ENCODE measurements around the gene EIF2AK3. TPM values are rescaled to one million over a fixed set of nuclear protein-coding genes. Genes with fewer than 3 reads are reported as not detected.

The EIF2AK3 gene
- polyA plus RNA-seq, 1 of the 3 experiments (the other 2 are of a cell fraction), result 2.2 TPM

DNA sequence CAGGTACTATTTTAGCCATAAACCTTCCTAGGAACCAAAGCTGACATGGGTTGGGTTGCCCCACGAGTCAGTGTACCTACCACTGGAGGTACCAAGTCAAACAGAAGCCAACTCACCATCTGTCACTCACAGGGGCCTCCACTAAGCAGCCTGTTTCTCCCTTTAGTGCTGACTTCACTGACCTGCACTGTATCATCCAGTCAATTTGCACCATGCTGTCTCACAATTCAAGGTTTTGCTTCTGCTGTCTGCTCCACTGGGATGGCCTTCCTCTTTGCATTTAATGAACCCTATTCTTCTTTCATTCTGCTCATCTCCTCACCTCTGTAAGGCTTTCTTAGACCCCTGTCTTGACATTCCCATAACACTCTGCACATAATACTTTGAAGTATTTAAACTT is 47.2 kb downstream of the EIF2AK3 start:
- no peaks in the 10 kb centered on the region for H3K9me3 ChIP-seq
- H3K4me2 ChIP-seq, result no peak overlapping the region
- H3K9me2 ChIP-seq, result no peaks in the 10 kb centered on the region
- no peak for DNase-seq
- WGBS (ENCODE audit: low lambda C conversion rate), result 88% methylated on average over 1 of the region's 1 CpG
- no peaks in the 10 kb centered on the region for H3F3A ChIP-seq (replicated peaks; ENCODE audit: insufficient read depth)
- TF ChIP-seq POLR2AphosphoS5 (IDR thresholded peaks at IDR 0.05; ENCODE audit: low read depth, low read length), result no peak
- TF ChIP-seq GATA2 (CRISPR knock-in tag; IDR thresholded peaks at IDR 0.05), result no peak
- TF ChIP-seq NFIC (IDR thresholded peaks at IDR 0.05; ENCODE audit: borderline replicate concordance), result no peak
- TF ChIP-seq EP300 (IDR thresholded peaks at IDR 0.05; ENCODE audit: borderline replicate concordance in 1 of 2, low read depth in 1 of 2, low read length in 1 of 2), result no peak
- TF ChIP-seq FOXM1 (IDR thresholded peaks at IDR 0.05; ENCODE audit: low read depth), result no peak
- TF ChIP-seq, protein P1, sequence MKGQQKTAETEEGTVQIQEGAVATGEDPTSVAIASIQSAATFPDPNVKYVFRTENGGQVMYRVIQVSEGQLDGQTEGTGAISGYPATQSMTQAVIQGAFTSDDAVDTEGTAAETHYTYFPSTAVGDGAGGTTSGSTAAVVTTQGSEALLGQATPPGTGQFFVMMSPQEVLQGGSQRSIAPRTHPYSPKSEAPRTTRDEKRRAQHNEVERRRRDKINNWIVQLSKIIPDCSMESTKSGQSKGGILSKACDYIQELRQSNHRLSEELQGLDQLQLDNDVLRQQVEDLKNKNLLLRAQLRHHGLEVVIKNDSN (IDR thresholded peaks at IDR 0.05; ENCODE audit: borderline replicate concordance, low read depth), result no peak
- no peak for TF ChIP-seq FOSL2 (IDR thresholded peaks at IDR 0.05; ENCODE audit: borderline replicate concordance, low read depth)
- no peak for TF ChIP-seq RFX5 (IDR thresholded peaks at IDR 0.05; ENCODE audit: low read length)
- no peak for TF ChIP-seq SMC3 (IDR thresholded peaks at IDR 0.05; ENCODE audit: low read depth, low read length)
- TF ChIP-seq, protein P2, sequence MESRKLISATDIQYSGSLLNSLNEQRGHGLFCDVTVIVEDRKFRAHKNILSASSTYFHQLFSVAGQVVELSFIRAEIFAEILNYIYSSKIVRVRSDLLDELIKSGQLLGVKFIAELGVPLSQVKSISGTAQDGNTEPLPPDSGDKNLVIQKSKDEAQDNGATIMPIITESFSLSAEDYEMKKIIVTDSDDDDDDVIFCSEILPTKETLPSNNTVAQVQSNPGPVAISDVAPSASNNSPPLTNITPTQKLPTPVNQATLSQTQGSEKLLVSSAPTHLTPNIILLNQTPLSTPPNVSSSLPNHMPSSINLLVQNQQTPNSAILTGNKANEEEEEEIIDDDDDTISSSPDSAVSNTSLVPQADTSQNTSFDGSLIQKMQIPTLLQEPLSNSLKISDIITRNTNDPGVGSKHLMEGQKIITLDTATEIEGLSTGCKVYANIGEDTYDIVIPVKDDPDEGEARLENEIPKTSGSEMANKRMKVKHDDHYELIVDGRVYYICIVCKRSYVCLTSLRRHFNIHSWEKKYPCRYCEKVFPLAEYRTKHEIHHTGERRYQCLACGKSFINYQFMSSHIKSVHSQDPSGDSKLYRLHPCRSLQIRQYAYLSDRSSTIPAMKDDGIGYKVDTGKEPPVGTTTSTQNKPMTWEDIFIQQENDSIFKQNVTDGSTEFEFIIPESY (IDR thresholded peaks at IDR 0.05; ENCODE audit: borderline replicate concordance, low read depth), result no peak
- no peak for TF ChIP-seq ELF1 (IDR thresholded peaks at IDR 0.05)
- TF ChIP-seq, protein P3, sequence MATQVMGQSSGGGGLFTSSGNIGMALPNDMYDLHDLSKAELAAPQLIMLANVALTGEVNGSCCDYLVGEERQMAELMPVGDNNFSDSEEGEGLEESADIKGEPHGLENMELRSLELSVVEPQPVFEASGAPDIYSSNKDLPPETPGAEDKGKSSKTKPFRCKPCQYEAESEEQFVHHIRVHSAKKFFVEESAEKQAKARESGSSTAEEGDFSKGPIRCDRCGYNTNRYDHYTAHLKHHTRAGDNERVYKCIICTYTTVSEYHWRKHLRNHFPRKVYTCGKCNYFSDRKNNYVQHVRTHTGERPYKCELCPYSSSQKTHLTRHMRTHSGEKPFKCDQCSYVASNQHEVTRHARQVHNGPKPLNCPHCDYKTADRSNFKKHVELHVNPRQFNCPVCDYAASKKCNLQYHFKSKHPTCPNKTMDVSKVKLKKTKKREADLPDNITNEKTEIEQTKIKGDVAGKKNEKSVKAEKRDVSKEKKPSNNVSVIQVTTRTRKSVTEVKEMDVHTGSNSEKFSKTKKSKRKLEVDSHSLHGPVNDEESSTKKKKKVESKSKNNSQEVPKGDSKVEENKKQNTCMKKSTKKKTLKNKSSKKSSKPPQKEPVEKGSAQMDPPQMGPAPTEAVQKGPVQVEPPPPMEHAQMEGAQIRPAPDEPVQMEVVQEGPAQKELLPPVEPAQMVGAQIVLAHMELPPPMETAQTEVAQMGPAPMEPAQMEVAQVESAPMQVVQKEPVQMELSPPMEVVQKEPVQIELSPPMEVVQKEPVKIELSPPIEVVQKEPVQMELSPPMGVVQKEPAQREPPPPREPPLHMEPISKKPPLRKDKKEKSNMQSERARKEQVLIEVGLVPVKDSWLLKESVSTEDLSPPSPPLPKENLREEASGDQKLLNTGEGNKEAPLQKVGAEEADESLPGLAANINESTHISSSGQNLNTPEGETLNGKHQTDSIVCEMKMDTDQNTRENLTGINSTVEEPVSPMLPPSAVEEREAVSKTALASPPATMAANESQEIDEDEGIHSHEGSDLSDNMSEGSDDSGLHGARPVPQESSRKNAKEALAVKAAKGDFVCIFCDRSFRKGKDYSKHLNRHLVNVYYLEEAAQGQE (IDR thresholded peaks at IDR 0.05; ENCODE audit: low read depth, low read length), result no peak
- no peak for TF ChIP-seq RXRA (IDR thresholded peaks at IDR 0.05; ENCODE audit: borderline replicate concordance, low read depth)
- no peaks in the 10 kb centered on the region; a peak in 1 of 4 replicates for H3K4me1 ChIP-seq (ENCODE audit: control insufficient read depth in 1 of 2, insufficient read depth in 2 of 2, low read depth in 1 of 2, low read length in 1 of 2)
- H3K27ac ChIP-seq (ENCODE audit: low read depth in 2 of 2, low read length in 1 of 2), result no peak overlapping the region
- H2AFZ ChIP-seq (ENCODE audit: low read depth), result no peak overlapping the region
- H4K20me1 ChIP-seq (ENCODE audit: insufficient read depth), result no peaks in the 10 kb centered on the region
- POLR2A ChIA-PET, result no interaction called here
- no peaks in the 10 kb centered on the region for H3K27me3 ChIP-seq (ENCODE audit: insufficient read depth)
- H3K79me2 ChIP-seq (ENCODE audit: insufficient read depth), result no peaks in the 10 kb centered on the region
- peaks cover 58 to 62% of the 10 kb centered on the region in 2 experiments for H3K36me3 ChIP-seq (replicated peaks in 1 of 2; ENCODE audit: control insufficient read depth in 1 of 2, insufficient read depth in 2 of 2, low read length in 1 of 2)
- CTCF ChIA-PET, result interaction anchor here (0.9 to 2.8 kb wide), 4 partner anchors 11 to 92 kb away, joined by 3 to 13 read pairs (median 6); no protein-coding TSS in a partner anchor
- H3K9ac ChIP-seq, result no peak overlapping the region
- H3K4me3 ChIP-seq (ENCODE audit: low read depth in 2 of 2, low read length in 1 of 2), result no peak overlapping the region
